ENCODE data around the gene VOPP1.
A peak's percentile ranks its signal among the peaks of the same experiment; 100 is the strongest.

Gene VOPP1

GRCh38 chr7:55533729-55534080 is 38.6 kb downstream of the VOPP1 start:
- no peak for TF ChIP-seq CTCF (IDR thresholded peaks at IDR 0.05; ENCODE audit: low read length)
- TF ChIP-seq EZH2 (optimal IDR thresholded peaks at IDR 0.05; ENCODE audit: low read depth, low read length), result no peak
- TF ChIP-seq EZH2phosphoT487 (IDR thresholded peaks at IDR 0.05; ENCODE audit: low read length), result no peak
- H3K79me2 ChIP-seq (ENCODE audit: low read length), result peaks cover 72% of the 10 kb centered on the region
- no peaks in the 10 kb centered on the region for H3K27me3 ChIP-seq (replicated peaks; ENCODE audit: insufficient read depth, low read length)
- H3K36me3 ChIP-seq (replicated peaks; ENCODE audit: insufficient read depth, low read length), result no peaks in the 10 kb centered on the region; the same call in 1 of the 2 replicates
- H3K27ac ChIP-seq (ENCODE audit: low read length), result peak overlapping the region; percentile 99
- peaks cover 84% of the 10 kb centered on the region for H3K4me1 ChIP-seq (ENCODE audit: low read length)
- no peaks in the 10 kb centered on the region for H3K9me3 ChIP-seq (replicated peaks; ENCODE audit: insufficient read depth, low read length)
- no peak overlapping the region for H2AFZ ChIP-seq (ENCODE audit: low read length)
- peak overlapping the region; percentile 40 for H3K4me3 ChIP-seq (ENCODE audit: low read length)
- no peaks in the 10 kb centered on the region for H3K9me2 ChIP-seq (replicated peaks; ENCODE audit: insufficient read depth, low read length)
- H3K4me2 ChIP-seq (ENCODE audit: low read depth, low read length), result peak overlapping the region; percentile 74
- H4K20me1 ChIP-seq (ENCODE audit: insufficient read depth, low read length), result no peaks in the 10 kb centered on the region
- DNase-seq, result peak; percentile 45
- H3F3A ChIP-seq (ENCODE audit: insufficient read depth, low read length), result peaks cover 66% of the 10 kb centered on the region
- H3K9ac ChIP-seq (ENCODE audit: low read length), result peak overlapping the region; percentile 93

GRCh38 chr7:55533050-55533728 is 39.1 kb downstream of the VOPP1 start:
- H3K27me3 ChIP-seq (replicated peaks; ENCODE audit: insufficient read depth, low read length), result no peaks in the 10 kb centered on the region
- H3K9me2 ChIP-seq (replicated peaks; ENCODE audit: insufficient read depth, low read length), result no peaks in the 10 kb centered on the region
- peak overlapping the region; percentile 99 for H3K27ac ChIP-seq (ENCODE audit: low read length)
- no peaks in the 10 kb centered on the region; the same call in 1 of the 2 replicates for H3K36me3 ChIP-seq (replicated peaks; ENCODE audit: insufficient read depth, low read length)
- H3K9ac ChIP-seq (ENCODE audit: low read length), result peak overlapping the region; percentile 93
- H3K4me2 ChIP-seq (ENCODE audit: low read depth, low read length), result peak overlapping the region; percentile 74
- TF ChIP-seq CTCF (IDR thresholded peaks at IDR 0.05; ENCODE audit: low read length) (no peak), EZH2phosphoT487 (IDR thresholded peaks at IDR 0.05; ENCODE audit: low read length) (no peak), EZH2 (optimal IDR thresholded peaks at IDR 0.05; ENCODE audit: low read depth, low read length) (no peak)
- H3K9me3 ChIP-seq (replicated peaks; ENCODE audit: insufficient read depth, low read length), result no peaks in the 10 kb centered on the region
- peaks cover 83% of the 10 kb centered on the region for H3K4me1 ChIP-seq (ENCODE audit: low read length)
- peaks cover 61% of the 10 kb centered on the region for H3F3A ChIP-seq (ENCODE audit: insufficient read depth, low read length)
- peak overlapping the region; percentile 40 for H3K4me3 ChIP-seq (ENCODE audit: low read length)
- DNase-seq, result peak; percentile 97
- no peak overlapping the region for H2AFZ ChIP-seq (ENCODE audit: low read length)
- no peaks in the 10 kb centered on the region for H4K20me1 ChIP-seq (ENCODE audit: insufficient read depth, low read length)
- H3K79me2 ChIP-seq (ENCODE audit: low read length), result peaks cover 72% of the 10 kb centered on the region

- no peaks in the 10 kb centered on the region for H3K9me3 ChIP-seq (replicated peaks; ENCODE audit: insufficient read depth, low read length)
- H3K4me1 ChIP-seq (ENCODE audit: low read length), result peaks cover 80% of the 10 kb centered on the region
- H3K9ac ChIP-seq (ENCODE audit: low read length), result peak overlapping the region; percentile 93
- peaks cover 72% of the 10 kb centered on the region for H3K79me2 ChIP-seq (ENCODE audit: low read length)
- H3K27me3 ChIP-seq (replicated peaks; ENCODE audit: insufficient read depth, low read length), result no peaks in the 10 kb centered on the region
- H2AFZ ChIP-seq (ENCODE audit: low read length), result no peak overlapping the region
- H3K36me3 ChIP-seq (replicated peaks; ENCODE audit: insufficient read depth, low read length), result no peaks in the 10 kb centered on the region
- DNase-seq, result peak; percentile 95
- H3K4me3 ChIP-seq (ENCODE audit: low read length), result peak overlapping the region; percentile 20; the same call in 1 of the 2 replicates
- peaks cover 58% of the 10 kb centered on the region for H3F3A ChIP-seq (ENCODE audit: insufficient read depth, low read length)
- peak overlapping the region; percentile 74 for H3K4me2 ChIP-seq (ENCODE audit: low read depth, low read length)
- no peak for TF ChIP-seq CTCF (IDR thresholded peaks at IDR 0.05; ENCODE audit: low read length)
- no peak for TF ChIP-seq EZH2phosphoT487 (IDR thresholded peaks at IDR 0.05; ENCODE audit: low read length)
- TF ChIP-seq EZH2 (optimal IDR thresholded peaks at IDR 0.05; ENCODE audit: low read depth, low read length), result no peak
- H4K20me1 ChIP-seq (ENCODE audit: insufficient read depth, low read length), result no peaks in the 10 kb centered on the region
- H3K27ac ChIP-seq (ENCODE audit: low read length), result peak overlapping the region; percentile 99
- no peaks in the 10 kb centered on the region for H3K9me2 ChIP-seq (replicated peaks; ENCODE audit: insufficient read depth, low read length)
Observed at GRCh38 chr7:55532150-55532917, 40.0 kb downstream of the VOPP1 start.
